ENCODE data around the gene VNN1.
"Not testable (repeated sequence)": the region's sequence is repeated elsewhere in the genome, so short reads cannot be mapped to it uniquely, and the experiment has no call there.

The VNN1 gene

DNA sequence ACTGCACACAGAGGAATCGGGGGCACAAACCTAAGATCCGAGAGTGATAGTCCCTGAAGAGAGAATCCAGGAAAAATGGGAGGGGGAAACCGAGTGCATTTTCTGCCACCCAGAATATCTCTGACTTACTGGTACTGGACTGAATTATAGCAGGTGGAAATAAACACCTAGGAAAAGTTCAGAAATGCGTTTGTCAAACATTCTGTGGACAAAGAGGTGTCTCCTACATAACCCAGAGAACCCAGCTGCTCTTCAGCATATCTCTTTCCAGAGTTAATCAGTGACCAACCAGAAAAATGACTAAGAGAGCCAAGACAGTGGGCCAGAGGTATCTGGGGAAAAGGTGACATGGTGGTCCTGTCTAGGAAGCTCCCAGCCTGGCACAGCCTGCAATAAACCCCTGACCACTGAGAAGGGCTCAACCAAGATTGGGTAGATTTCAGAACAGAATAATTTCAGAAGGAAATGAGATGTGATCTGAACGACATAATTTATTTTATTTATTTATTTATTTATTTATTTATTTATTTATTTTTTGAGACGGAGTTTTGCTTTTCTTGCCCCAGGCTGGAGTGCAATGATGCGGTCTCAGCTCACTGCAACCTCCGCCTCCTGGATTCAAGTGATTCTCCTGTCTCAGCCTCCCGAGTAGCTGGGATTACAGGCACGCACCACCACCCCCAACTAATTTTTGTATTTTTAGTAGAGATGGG lies 6.0 kb upstream of the VNN1 start:
- peak; percentile 3 for DNase-seq

- DNase-seq: no peak
Observed at GRCh38 chr6:132715881-132716637, 2.2 kb upstream of the VNN1 start.

DNA sequence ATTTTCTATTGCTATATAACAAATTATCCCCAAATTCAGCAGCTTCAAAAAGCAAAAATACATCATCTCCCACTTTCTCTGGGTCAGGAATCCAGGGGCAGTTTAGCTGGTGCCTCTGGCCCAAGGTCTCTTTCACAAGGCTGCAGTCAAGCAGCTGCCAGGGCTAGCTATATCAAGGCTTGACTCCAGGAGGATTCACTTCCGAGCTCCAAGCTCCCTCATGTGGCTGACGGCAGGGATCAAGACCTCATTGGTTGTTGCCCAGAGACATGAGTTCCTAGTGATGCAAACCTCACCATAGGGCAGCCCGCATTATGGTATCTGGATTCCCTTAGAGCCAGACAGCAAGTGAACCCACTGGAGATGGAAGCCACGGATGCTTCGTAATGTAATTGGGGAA lies 1.3 kb upstream of the VNN1 start:
- peak; percentile 55 for DNase-seq

GRCh38 chr6:132714160-132714559 lies 305 bp upstream of the VNN1 start:
- DNase-seq: no peak

DNA sequence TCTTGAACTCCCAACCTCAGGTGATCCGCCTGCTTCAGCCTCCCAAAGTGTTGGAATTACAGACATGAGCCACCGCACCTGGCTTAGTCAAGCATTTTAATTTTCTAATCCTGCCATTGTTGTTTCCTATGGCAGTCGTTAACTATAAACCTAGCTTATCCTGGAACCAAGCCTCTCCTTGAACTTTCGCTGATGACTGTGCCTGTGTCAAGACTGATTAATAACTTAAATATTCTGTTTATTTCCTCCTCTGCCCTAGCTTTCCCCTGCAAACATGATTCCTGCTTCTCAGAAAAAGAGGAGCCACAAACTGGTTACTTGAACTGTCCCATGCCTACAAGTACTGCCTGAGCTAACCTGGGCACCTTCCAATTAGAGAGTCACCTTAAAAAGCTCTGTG lies 1.5 kb downstream of the VNN1 start:
- DNase-seq: no peak

DNA sequence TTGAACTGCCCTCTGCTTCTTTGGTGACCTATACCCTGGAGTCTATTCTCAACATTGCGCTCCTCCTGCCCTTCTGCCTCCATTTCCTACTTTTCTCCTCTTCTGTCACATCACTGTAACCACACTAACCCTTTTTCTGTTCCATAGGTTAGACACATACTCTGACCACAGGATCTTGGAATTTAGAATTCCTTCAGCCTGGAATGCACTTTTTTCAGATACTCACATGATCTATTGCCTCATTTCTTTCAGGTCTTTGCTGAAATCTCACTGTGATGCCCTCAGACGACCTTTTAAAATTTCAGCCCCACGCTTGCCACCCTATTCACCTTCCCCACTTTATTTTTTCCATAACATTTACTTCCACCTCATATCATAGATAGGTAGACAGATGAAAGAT lies 5.1 kb downstream of the VNN1 start:
- no peak for DNase-seq

GRCh38 chr6:132708002-132708401 lies 5.9 kb downstream of the VNN1 start:
- DNase-seq: no peak

- not testable (repeated sequence) for DNase-seq
Observed at GRCh38 chr6:132706756-132707155, 7.1 kb downstream of the VNN1 start.

GRCh38 chr6:132703936-132704335 lies 9.9 kb downstream of the VNN1 start:
- no peak for DNase-seq

- DNase-seq: no peak
Observed at GRCh38 chr6:132698608-132699007, 15.2 kb downstream of the VNN1 start.

- DNase-seq: no peak
Observed at GRCh38 chr6:132695773-132696172, 18.1 kb downstream of the VNN1 start.

DNA sequence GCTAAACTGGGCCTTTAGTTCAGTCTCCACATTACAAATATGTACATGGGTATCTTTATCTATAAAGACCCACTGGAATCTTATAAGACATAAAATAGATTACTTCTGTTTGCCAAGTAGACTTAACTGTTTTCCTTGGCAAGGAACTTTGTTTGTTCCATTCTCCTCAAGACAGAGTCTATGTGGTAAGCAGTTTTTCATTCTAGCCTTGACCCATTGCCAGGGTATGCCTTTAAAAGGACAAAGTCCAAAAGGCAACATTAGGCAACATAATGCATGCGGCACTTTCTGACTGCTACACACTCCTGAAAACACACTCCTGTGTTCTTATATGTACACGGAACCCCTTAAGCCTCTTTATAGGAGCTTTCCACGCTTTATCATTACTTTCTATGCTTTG lies 20.4 kb downstream of the VNN1 start:
- DNase-seq: no peak

GRCh38 chr6:132690678-132691077 lies 23.2 kb downstream of the VNN1 start:
- no peak for DNase-seq

- peak; percentile 51 for DNase-seq
Observed at GRCh38 chr6:132687306-132687705, 26.5 kb downstream of the VNN1 start.

GRCh38 chr6:132686531-132686930 lies 27.3 kb downstream of the VNN1 start:
- DNase-seq: no peak

DNA sequence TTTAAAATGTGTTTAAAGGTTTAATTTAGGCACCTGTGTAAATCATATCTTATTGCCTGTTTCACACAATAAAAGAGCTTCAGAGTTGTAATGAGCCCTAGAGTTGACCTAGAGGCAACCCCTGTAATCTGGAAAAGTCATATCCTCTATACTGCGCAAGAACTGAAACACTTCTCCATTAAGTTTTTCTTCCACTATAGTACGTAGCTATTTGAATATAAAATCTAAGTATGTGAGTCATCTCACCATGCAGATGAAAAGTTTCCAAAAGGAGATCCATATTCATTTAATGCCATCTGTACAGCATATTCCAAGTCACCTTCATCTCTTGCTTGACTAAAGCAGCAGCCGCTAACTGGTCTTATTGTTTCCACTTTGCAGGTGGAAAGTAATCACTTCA lies 28.8 kb downstream of the VNN1 start:
- no peak for DNase-seq

- DNase-seq: no peak
Observed at GRCh38 chr6:132684272-132684671, 29.6 kb downstream of the VNN1 start.

DNA sequence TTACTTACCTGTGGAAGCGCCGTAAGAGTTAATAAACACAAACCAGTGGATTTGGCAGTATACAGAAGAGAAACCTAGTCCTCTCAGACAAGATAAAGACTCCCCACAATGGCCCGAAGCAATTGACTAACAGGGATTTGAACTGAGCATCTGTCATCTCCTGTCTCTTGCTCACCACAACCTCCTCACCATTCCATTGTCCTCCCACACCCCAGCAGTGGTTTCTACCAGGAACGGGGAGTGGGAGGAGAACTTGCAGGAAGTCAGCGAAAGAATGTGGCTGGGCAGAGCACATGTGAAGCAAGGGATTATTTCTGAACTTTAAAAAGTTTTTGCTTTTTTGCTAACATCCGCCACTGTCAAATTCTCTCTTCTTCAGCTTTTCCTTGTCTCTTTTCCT lies 30.3 kb downstream of the VNN1 start:
- DNase-seq: no peak

DNA sequence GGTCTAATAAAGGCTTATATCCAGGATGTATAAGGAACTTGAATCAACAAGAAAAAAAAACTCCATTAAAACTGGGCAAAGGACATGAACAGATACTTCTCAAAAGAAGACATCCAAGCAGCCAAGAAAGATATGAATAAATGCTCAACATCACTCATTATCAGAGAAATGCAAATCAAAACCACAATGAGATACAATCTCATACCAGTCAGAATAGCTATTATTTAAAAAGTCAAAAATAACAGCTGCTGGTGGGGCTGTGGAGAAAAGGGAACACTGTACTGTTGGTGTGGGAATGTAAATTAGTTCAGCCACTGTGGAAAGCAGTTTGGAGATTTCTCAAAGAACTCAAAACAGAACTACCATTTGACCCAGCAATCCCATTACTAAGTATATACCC lies 34.8 kb downstream of the VNN1 start:
- DNase-seq: not testable (repeated sequence)

DNA sequence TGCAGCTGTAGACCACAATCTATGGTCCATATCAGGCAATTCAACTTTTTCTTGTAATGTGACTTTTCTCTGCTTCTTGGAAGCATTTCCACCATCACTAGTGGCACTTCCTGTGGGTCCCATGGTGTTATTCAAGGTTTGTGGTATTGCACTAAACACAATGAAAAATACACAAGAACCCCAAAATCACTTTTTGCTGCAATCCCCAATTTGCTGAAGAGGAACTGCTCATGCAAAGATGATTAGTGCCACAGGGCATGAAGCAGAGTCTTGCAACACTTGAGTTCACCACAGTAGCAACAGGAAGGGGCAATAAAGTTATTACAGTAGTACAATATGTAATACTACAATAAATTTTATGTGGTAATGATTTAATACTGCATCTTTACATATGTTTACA lies 38.1 kb downstream of the VNN1 start:
- no peak for DNase-seq

GRCh38 chr6:132675002-132675401 lies 38.9 kb downstream of the VNN1 start:
- DNase-seq: no peak

- peak; percentile 34 for DNase-seq
Observed at GRCh38 chr6:132673376-132674094, 40.3 kb downstream of the VNN1 start.

DNA sequence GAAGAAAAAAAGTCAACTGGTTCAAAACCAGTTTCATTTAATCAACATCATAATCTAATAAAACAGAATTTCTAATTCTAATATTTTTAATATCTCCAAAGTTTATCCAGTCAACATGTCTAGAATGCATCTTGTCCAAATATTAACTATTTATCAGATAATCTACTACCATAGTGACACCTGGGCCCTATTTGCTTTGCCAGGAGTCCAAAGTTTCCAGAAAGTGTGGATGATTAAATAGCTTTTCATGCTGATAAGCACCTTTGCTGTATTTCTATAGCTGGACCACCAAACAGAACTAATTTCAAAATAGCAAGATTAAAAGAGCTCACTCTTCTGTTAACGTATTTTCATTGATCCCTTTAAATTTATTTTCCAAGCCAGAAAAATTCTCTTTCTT lies 42.6 kb downstream of the VNN1 start:
- DNase-seq: no peak

GRCh38 chr6:132669690-132670291 lies 44.1 kb downstream of the VNN1 start:
- DNase-seq: peak; percentile 75
